ENCODE results near the gene UBE2I. TPM values are rescaled to one million over a fixed set of nuclear protein-coding genes. Genes with fewer than 3 reads are reported as not detected.

Gene UBE2I
- total RNA-seq, 1 experiment from 2014 or later, result 212 TPM

DNA sequence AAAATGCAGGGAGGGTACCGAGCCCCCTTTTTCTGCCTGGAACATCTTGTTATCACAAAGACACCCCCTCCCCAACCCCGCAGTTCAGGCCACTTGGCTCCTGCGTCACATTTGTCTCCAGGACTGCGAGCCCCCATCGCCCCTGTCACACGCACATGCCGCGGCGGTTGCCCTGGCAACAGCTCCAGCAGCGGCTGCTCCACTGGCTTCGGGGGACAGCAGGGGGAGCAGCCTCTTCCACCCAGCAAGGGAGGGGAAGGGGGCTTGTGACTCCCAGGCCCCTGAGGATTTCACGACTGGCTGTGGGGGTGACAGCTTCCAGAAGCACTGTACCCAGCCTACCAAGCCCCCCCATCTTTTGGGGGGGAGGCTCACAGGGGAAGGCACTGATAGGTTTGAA lies 26.6 kb downstream of the UBE2I start:
- H3K9ac ChIP-seq (ENCODE audit: low read length), result no peak overlapping the region
- H4K20me1 ChIP-seq (ENCODE audit: insufficient read depth), result no peaks in the 10 kb centered on the region
- ChIA-PET POLR2A (no interaction called here), CTCF (no interaction called here), RAD21 (ENCODE audit: low non-redundant PET in 1 of 2, low total read pairs in 2 of 2, uncharacterized antibody in 2 of 2, unreplicated experiment in 2 of 2) (no interaction called here)
- H3K27ac ChIP-seq (ENCODE audit: low read depth, low read length), result no peak overlapping the region
- H2AFZ ChIP-seq (ENCODE audit: low read depth, low read length, poor library complexity, severe bottlenecking), result no peak overlapping the region
- no peak for DNase-seq (ENCODE audit: low read depth, low spot score)
- TF ChIP-seq, protein P1, sequence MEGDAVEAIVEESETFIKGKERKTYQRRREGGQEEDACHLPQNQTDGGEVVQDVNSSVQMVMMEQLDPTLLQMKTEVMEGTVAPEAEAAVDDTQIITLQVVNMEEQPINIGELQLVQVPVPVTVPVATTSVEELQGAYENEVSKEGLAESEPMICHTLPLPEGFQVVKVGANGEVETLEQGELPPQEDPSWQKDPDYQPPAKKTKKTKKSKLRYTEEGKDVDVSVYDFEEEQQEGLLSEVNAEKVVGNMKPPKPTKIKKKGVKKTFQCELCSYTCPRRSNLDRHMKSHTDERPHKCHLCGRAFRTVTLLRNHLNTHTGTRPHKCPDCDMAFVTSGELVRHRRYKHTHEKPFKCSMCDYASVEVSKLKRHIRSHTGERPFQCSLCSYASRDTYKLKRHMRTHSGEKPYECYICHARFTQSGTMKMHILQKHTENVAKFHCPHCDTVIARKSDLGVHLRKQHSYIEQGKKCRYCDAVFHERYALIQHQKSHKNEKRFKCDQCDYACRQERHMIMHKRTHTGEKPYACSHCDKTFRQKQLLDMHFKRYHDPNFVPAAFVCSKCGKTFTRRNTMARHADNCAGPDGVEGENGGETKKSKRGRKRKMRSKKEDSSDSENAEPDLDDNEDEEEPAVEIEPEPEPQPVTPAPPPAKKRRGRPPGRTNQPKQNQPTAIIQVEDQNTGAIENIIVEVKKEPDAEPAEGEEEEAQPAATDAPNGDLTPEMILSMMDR (IDR thresholded peaks at IDR 0.05 in 2 of 3, conservative IDR thresholded peaks at IDR 0.05 in 1 of 3; ENCODE audit: borderline replicate concordance in 1 of 3, insufficient read depth in 1 of 3, low read depth in 2 of 3, low read length in 2 of 3), result no peak
- TF ChIP-seq YY1 (IDR thresholded peaks at IDR 0.05; ENCODE audit: extremely low read depth, insufficient replicate concordance, low read depth, low read length) (no peak), POLR2A (IDR thresholded peaks at IDR 0.05; ENCODE audit: borderline replicate concordance, extremely low read depth, insufficient read depth, insufficient read length) (no peak), ZFX (IDR thresholded peaks at IDR 0.05) (no peak), FOSL1 (IDR thresholded peaks at IDR 0.05; ENCODE audit: low read depth) (no peak), SIN3A (IDR thresholded peaks at IDR 0.05; ENCODE audit: low read depth) (no peak), EZH2phosphoT487 (IDR thresholded peaks at IDR 0.05; ENCODE audit: borderline replicate concordance) (no peak), CBX3 (IDR thresholded peaks at IDR 0.05; ENCODE audit: low read depth) (no peak), JUND (IDR thresholded peaks at IDR 0.05) (no peak), POLR2AphosphoS5 (IDR thresholded peaks at IDR 0.05; ENCODE audit: low read depth, low read length) (no peak)
- TF ChIP-seq, protein P2, sequence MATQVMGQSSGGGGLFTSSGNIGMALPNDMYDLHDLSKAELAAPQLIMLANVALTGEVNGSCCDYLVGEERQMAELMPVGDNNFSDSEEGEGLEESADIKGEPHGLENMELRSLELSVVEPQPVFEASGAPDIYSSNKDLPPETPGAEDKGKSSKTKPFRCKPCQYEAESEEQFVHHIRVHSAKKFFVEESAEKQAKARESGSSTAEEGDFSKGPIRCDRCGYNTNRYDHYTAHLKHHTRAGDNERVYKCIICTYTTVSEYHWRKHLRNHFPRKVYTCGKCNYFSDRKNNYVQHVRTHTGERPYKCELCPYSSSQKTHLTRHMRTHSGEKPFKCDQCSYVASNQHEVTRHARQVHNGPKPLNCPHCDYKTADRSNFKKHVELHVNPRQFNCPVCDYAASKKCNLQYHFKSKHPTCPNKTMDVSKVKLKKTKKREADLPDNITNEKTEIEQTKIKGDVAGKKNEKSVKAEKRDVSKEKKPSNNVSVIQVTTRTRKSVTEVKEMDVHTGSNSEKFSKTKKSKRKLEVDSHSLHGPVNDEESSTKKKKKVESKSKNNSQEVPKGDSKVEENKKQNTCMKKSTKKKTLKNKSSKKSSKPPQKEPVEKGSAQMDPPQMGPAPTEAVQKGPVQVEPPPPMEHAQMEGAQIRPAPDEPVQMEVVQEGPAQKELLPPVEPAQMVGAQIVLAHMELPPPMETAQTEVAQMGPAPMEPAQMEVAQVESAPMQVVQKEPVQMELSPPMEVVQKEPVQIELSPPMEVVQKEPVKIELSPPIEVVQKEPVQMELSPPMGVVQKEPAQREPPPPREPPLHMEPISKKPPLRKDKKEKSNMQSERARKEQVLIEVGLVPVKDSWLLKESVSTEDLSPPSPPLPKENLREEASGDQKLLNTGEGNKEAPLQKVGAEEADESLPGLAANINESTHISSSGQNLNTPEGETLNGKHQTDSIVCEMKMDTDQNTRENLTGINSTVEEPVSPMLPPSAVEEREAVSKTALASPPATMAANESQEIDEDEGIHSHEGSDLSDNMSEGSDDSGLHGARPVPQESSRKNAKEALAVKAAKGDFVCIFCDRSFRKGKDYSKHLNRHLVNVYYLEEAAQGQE (IDR thresholded peaks at IDR 0.05; ENCODE audit: low read depth), result no peak
- no peaks in the 10 kb centered on the region for H3K9me2 ChIP-seq (ENCODE audit: insufficient read depth)
- H3K27me3 ChIP-seq (ENCODE audit: insufficient read depth, low read length), result no peaks in the 10 kb centered on the region
- intact Hi-C loops (cut with micrococcal nuclease), result no loop called here
- peaks cover 17 to 34% of the 10 kb centered on the region in 2 experiments; a peak in 3 of 4 replicates for H3K4me1 ChIP-seq (ENCODE audit: control insufficient read depth in 1 of 2, insufficient read depth in 2 of 2, low read length in 2 of 2)
- H3K4me3 ChIP-seq (replicated peaks in 1 of 2; ENCODE audit: low read depth in 1 of 2, low read length in 2 of 2), result no peak overlapping the region
- H3K36me3 ChIP-seq (ENCODE audit: control insufficient read depth in 1 of 2, insufficient read depth in 2 of 2, low read length in 2 of 2), result no peaks in the 10 kb centered on the region
- no TSS peak for BruUV-seq (replicated peaks)
- H3K79me2 ChIP-seq (ENCODE audit: insufficient read depth, low read length), result no peaks in the 10 kb centered on the region
- no peak for ATAC-seq
- H3K4me2 ChIP-seq (ENCODE audit: low read length), result no peak overlapping the region
- H3K9me3 ChIP-seq (ENCODE audit: control insufficient read depth in 1 of 2, insufficient read depth in 1 of 2, low read depth in 1 of 2, low read length in 2 of 2), result no peaks in the 10 kb centered on the region

Measured in HCT116 (cell line).